Mesendoderm (in vitro differentiated cells): ENCODE results near the gene PSMC3IP.
A peak's percentile ranks its signal among the peaks of the same experiment; 100 is the strongest.
"Not testable (repeated sequence)": the region's sequence is repeated elsewhere in the genome, so short reads cannot be mapped to it uniquely, and the experiment has no call there.

Source experiments
- DNase-seq: peaks from one replicate; pipeline ENCODE4 v3.0.0; 2013
- H2AK5ac ChIP-seq: 2 replicates; pipeline ENCODE4 v1.6.1; 2013; ENCODE audit warnings: low read length, inconsistent platforms
- H2BK120ac ChIP-seq: 2 replicates; pipeline ENCODE4 v1.6.1; 2013; ENCODE audit warnings: low read depth, mild to moderate bottlenecking, low read length, moderate library complexity, mixed read lengths
- H2BK15ac ChIP-seq: replicated peaks from 2 replicates; pipeline ENCODE4 v1.6.1; 2013; ENCODE audit warnings: low read depth, mild to moderate bottlenecking, moderate library complexity
- H2BK5ac ChIP-seq: 2 replicates; pipeline ENCODE4 v1.6.1; 2013; ENCODE audit warnings: low read length, inconsistent platforms
- H3K18ac ChIP-seq: 2 replicates; pipeline ENCODE4 v1.6.1; 2013; ENCODE audit warnings: mild to moderate bottlenecking, low read length, mixed read lengths
- H3K23ac ChIP-seq: one replicate; pipeline ENCODE4 v1.6.1; 2013; ENCODE audit warnings: low read length
- H3K27ac ChIP-seq: 2 replicates; pipeline ENCODE4 v1.5.1; 2013; ENCODE audit warnings: low read depth, mild to moderate bottlenecking, inconsistent platforms, low read length, moderate library complexity
- H3K27me3 ChIP-seq: 2 replicates; pipeline ENCODE4 v1.6.1; 2013; ENCODE audit warnings: low read length, control low read depth, mild to moderate bottlenecking, inconsistent platforms; ENCODE audit not compliant: insufficient read depth, poor library complexity
- H3K36me3 ChIP-seq: 2 replicates; pipeline ENCODE4 v1.6.1; 2013; ENCODE audit warnings: low read length, inconsistent platforms; ENCODE audit not compliant: control insufficient read depth, insufficient read depth
- H3K4ac ChIP-seq: one replicate; pipeline ENCODE4 v1.6.1; 2013; ENCODE audit warnings: low read depth, mild to moderate bottlenecking, low read length, moderate library complexity
- H3K4me1 ChIP-seq: 2 replicates; pipeline ENCODE4 v1.6.1; 2013; ENCODE audit warnings: low read depth, low read length, inconsistent platforms; ENCODE audit not compliant: control insufficient read depth
- H3K4me2 ChIP-seq: 2 replicates; pipeline ENCODE4 v1.6.1; 2013; ENCODE audit warnings: low read length
- H3K4me3 ChIP-seq: 2 replicates; pipeline ENCODE4 v1.5.1; 2013; ENCODE audit warnings: mild to moderate bottlenecking, low read length
- H3K56ac ChIP-seq: one replicate; pipeline ENCODE4 v1.6.1; 2013; ENCODE audit warnings: low read length
- H3K79me1 ChIP-seq: 2 replicates; pipeline ENCODE4 v1.6.1; 2013; ENCODE audit warnings: low read length, inconsistent platforms
- H3K79me2 ChIP-seq: 2 replicates; pipeline ENCODE4 v1.6.1; 2013; ENCODE audit warnings: mild to moderate bottlenecking, low read length; ENCODE audit not compliant: control insufficient read depth, insufficient read depth
- H3K9ac ChIP-seq: 2 replicates; pipeline ENCODE4 v1.6.1; 2013; ENCODE audit warnings: low read length, inconsistent platforms
- H4K5ac ChIP-seq: one replicate; pipeline ENCODE4 v1.6.1; 2013; ENCODE audit warnings: low read length
- H4K8ac ChIP-seq: one replicate; pipeline ENCODE4 v1.6.1; 2013; ENCODE audit warnings: low read depth, mild to moderate bottlenecking, control low read depth, low read length, moderate library complexity
- WGBS: extraction: QIAGEN DNeasy Blood & Tissue Kit; methylation state at CpG from one replicate; pipeline ENCODE4 v1.1.7; 2013; ENCODE audit warnings: low lambda C conversion rate, missing lambda C conversion rate; ENCODE audit not compliant: insufficient coverage; ENCODE audit errors: extremely low coverage; 5-methylcytosine and 5-hydroxymethylcytosine counted together

Gene PSMC3IP

GRCh38 chr17:42548070-42548837 lies 29.3 kb downstream of the PSMC3IP start:
- Histone ChIP-seq H3K27ac (no peak overlapping the region), H2BK15ac (no peak overlapping the region), H2BK120ac (no peak overlapping the region), H3K9ac (peak overlapping the region; percentile 56), H3K79me2 (no peaks in the 10 kb centered on the region), H3K36me3 (no peaks in the 10 kb centered on the region), H3K23ac (no peak overlapping the region), H3K79me1 (no peaks in the 10 kb centered on the region), H2AK5ac (no peak overlapping the region), H2BK5ac (no peak overlapping the region), H3K4me1 (no peaks in the 10 kb centered on the region), H3K56ac (peak overlapping the region; percentile 81), H3K4me2 (peak overlapping the region; percentile 63), H3K27me3 (no peaks in the 10 kb centered on the region), H3K4me3 (no peak overlapping the region), H4K5ac (no peak overlapping the region), H3K18ac (no peak overlapping the region), H4K8ac (no peak overlapping the region), H3K4ac (no peak overlapping the region)
- peak; percentile 94 for DNase-seq
- no CpG with 5 or more reads among the region's 74 CpGs for WGBS

- H3K36me3 ChIP-seq, result no peaks in the 10 kb centered on the region
- no peak overlapping the region for H3K4me3 ChIP-seq
Observed at GRCh38 chr17:42547698-42548069, 29.8 kb downstream of the PSMC3IP start.

GRCh38 chr17:42547001-42547461 lies 30.5 kb downstream of the PSMC3IP start:
- H4K8ac ChIP-seq, result no peak overlapping the region
- no peaks in the 10 kb centered on the region for H3K27me3 ChIP-seq
- no peak overlapping the region for H3K18ac ChIP-seq
- H3K4me3 ChIP-seq, result no peak overlapping the region
- H3K23ac ChIP-seq, result no peak overlapping the region
- H3K56ac ChIP-seq, result no peak overlapping the region
- H2BK15ac ChIP-seq, result no peak overlapping the region
- H2BK120ac ChIP-seq, result no peak overlapping the region
- no peak overlapping the region for H3K9ac ChIP-seq
- H3K4me1 ChIP-seq, result no peaks in the 10 kb centered on the region
- no peak overlapping the region for H3K4me2 ChIP-seq
- no CpG with 5 or more reads among the region's 23 CpGs for WGBS
- H3K4ac ChIP-seq, result no peak overlapping the region
- H4K5ac ChIP-seq, result no peak overlapping the region
- H2BK5ac ChIP-seq, result no peak overlapping the region
- H3K79me2 ChIP-seq, result no peaks in the 10 kb centered on the region
- DNase-seq, result no peak
- H3K27ac ChIP-seq, result no peak overlapping the region
- H3K79me1 ChIP-seq, result no peaks in the 10 kb centered on the region
- H2AK5ac ChIP-seq, result no peak overlapping the region
- no peaks in the 10 kb centered on the region for H3K36me3 ChIP-seq

More at GRCh38 chr17:42547698-42548069, 29.8 kb downstream of the PSMC3IP start:
- Histone ChIP-seq H3K27me3 (no peaks in the 10 kb centered on the region), H3K4me1 (no peaks in the 10 kb centered on the region), H3K27ac (no peak overlapping the region), H3K79me1 (no peaks in the 10 kb centered on the region), H3K4ac (no peak overlapping the region), H3K9ac (peak overlapping the region; percentile 56), H2BK120ac (no peak overlapping the region), H3K4me2 (peak overlapping the region; percentile 53), H2AK5ac (no peak overlapping the region), H2BK15ac (no peak overlapping the region), H3K18ac (no peak overlapping the region), H3K23ac (no peak overlapping the region), H3K56ac (no peak overlapping the region), H4K5ac (no peak overlapping the region), H4K8ac (no peak overlapping the region), H2BK5ac (no peak overlapping the region), H3K79me2 (no peaks in the 10 kb centered on the region)
- DNase-seq, result no peak
- WGBS, result no CpG with 5 or more reads among the region's 14 CpGs

- H2AK5ac ChIP-seq, H3K79me1 ChIP-seq, H4K5ac ChIP-seq, H2BK120ac ChIP-seq, H3K23ac ChIP-seq, H3K79me2 ChIP-seq, H3K9ac ChIP-seq, H3K56ac ChIP-seq, H3K4ac ChIP-seq, H4K8ac ChIP-seq, DNase-seq, H2BK5ac ChIP-seq, H3K4me2 ChIP-seq, H3K36me3 ChIP-seq, H3K27ac ChIP-seq, H3K4me3 ChIP-seq, H2BK15ac ChIP-seq, H3K4me1 ChIP-seq, H3K18ac ChIP-seq, H3K27me3 ChIP-seq: not testable (repeated sequence)
- WGBS, result no CpG with 5 or more reads among the region's 9 CpGs
Observed at GRCh38 chr17:42545755-42546505, 31.6 kb downstream of the PSMC3IP start.

GRCh38 chr17:42544874-42545283 lies 32.6 kb downstream of the PSMC3IP start:
- Histone ChIP-seq H3K79me2 (no peaks in the 10 kb centered on the region), H3K79me1 (no peaks in the 10 kb centered on the region), H3K56ac (no peak overlapping the region), H3K36me3 (no peaks in the 10 kb centered on the region), H3K4me3 (no peak overlapping the region), H4K5ac (no peak overlapping the region), H2BK120ac (no peak overlapping the region), H2AK5ac (no peak overlapping the region), H3K27ac (no peak overlapping the region), H2BK15ac (no peak overlapping the region), H3K9ac (no peak overlapping the region), H3K4me1 (no peaks in the 10 kb centered on the region), H3K23ac (no peak overlapping the region), H4K8ac (no peak overlapping the region), H3K18ac (no peak overlapping the region), H3K4me2 (no peak overlapping the region), H3K27me3 (no peaks in the 10 kb centered on the region), H2BK5ac (no peak overlapping the region), H3K4ac (no peak overlapping the region)
- no CpG with 5 or more reads among the region's 8 CpGs for WGBS
- DNase-seq, result no peak
